ENCODE results near the gene LRP2.

LRP2 gene

DNA sequence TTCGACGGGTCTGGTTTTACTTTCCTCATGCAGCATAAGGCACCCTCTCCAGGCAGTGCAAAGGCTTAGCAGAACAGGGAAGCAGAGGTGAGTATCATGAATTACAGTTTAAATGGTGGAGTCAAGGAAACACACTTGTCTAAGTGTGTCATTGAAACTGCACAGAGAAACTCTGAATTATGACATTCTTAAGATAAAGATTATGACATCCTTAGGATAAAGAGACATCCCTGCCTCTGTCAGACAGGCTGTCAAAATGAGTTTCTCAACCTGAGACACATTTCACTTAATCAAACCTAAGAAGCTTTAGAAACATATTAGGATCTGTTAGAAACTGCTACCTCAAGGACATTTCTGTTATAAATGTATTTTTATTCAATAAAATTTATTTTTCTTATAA lies 179.8 kb downstream of the LRP2 start:
- H3K9ac ChIP-seq (ENCODE audit: low read length), result no peak overlapping the region
- H3K4me1 ChIP-seq (ENCODE audit: low read length), result no peaks in the 10 kb centered on the region
- H3K27ac ChIP-seq (ENCODE audit: low read length), result no peak overlapping the region
- H3K79me2 ChIP-seq (ENCODE audit: low read length), result no peaks in the 10 kb centered on the region
- no peak for DNase-seq
- H2AFZ ChIP-seq (ENCODE audit: low read length), result no peak overlapping the region
- H3K27me3 ChIP-seq (replicated peaks; ENCODE audit: insufficient read depth, low read length), result no peaks in the 10 kb centered on the region
- no peaks in the 10 kb centered on the region for H3K36me3 ChIP-seq (replicated peaks; ENCODE audit: insufficient read depth, low read length)
- H4K20me1 ChIP-seq (ENCODE audit: insufficient read depth, low read length), result no peaks in the 10 kb centered on the region
- no peaks in the 10 kb centered on the region for H3K9me3 ChIP-seq (replicated peaks; ENCODE audit: insufficient read depth, low read length)
- TF ChIP-seq EZH2phosphoT487 (IDR thresholded peaks at IDR 0.05; ENCODE audit: low read length) (no peak), EZH2 (optimal IDR thresholded peaks at IDR 0.05; ENCODE audit: low read depth, low read length) (no peak)
- TF ChIP-seq, protein P1, sequence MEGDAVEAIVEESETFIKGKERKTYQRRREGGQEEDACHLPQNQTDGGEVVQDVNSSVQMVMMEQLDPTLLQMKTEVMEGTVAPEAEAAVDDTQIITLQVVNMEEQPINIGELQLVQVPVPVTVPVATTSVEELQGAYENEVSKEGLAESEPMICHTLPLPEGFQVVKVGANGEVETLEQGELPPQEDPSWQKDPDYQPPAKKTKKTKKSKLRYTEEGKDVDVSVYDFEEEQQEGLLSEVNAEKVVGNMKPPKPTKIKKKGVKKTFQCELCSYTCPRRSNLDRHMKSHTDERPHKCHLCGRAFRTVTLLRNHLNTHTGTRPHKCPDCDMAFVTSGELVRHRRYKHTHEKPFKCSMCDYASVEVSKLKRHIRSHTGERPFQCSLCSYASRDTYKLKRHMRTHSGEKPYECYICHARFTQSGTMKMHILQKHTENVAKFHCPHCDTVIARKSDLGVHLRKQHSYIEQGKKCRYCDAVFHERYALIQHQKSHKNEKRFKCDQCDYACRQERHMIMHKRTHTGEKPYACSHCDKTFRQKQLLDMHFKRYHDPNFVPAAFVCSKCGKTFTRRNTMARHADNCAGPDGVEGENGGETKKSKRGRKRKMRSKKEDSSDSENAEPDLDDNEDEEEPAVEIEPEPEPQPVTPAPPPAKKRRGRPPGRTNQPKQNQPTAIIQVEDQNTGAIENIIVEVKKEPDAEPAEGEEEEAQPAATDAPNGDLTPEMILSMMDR (IDR thresholded peaks at IDR 0.05; ENCODE audit: low read length), result no peak
- H3K4me2 ChIP-seq (ENCODE audit: low read depth, low read length), result no peak overlapping the region
- H3F3A ChIP-seq (ENCODE audit: insufficient read depth, low read length), result no peaks in the 10 kb centered on the region
- H3K9me2 ChIP-seq (replicated peaks; ENCODE audit: insufficient read depth, low read length), result no peaks in the 10 kb centered on the region
- no peak overlapping the region for H3K4me3 ChIP-seq (ENCODE audit: low read length)

DNA sequence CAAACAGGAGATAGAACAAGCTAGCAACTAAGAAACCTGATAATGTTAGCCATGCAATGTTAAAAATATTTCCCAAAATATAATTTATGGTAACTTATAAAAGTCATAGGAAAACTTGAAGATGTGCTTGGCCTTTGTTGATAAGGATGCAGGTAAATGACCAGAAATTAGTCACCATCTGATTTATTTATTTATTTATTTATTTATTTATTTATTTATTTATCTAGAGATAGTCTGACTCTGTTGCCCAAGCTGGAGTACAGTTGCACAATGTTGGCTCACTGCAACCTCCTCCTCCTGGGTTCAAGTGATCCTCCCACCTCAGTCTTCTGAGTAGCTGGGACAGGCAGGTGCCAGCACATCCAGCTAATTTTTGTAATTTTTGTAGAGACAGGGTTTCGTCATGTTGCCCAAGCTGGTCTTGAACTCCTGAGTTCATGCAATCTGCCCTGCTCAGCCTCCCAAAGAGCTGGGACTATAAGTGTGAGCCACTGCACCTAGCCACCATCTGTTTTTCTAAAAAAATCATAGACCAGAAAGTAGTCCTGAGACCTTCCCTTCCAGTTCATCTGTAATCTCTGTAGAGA lies 183.4 kb downstream of the LRP2 start:
- no peak overlapping the region for H3K4me3 ChIP-seq (ENCODE audit: low read length)
- H3K79me2 ChIP-seq (ENCODE audit: low read length), result no peaks in the 10 kb centered on the region
- H4K20me1 ChIP-seq (ENCODE audit: insufficient read depth, low read length), result no peaks in the 10 kb centered on the region
- H2AFZ ChIP-seq (ENCODE audit: low read length), result no peak overlapping the region
- H3K4me2 ChIP-seq (ENCODE audit: low read depth, low read length), result no peak overlapping the region
- H3K27me3 ChIP-seq (replicated peaks; ENCODE audit: insufficient read depth, low read length), result no peaks in the 10 kb centered on the region
- H3K27ac ChIP-seq (ENCODE audit: low read length), result no peak overlapping the region
- H3K9me3 ChIP-seq (replicated peaks; ENCODE audit: insufficient read depth, low read length), result no peaks in the 10 kb centered on the region
- TF ChIP-seq, protein P1 (IDR thresholded peaks at IDR 0.05; ENCODE audit: low read length), result no peak
- TF ChIP-seq EZH2 (optimal IDR thresholded peaks at IDR 0.05; ENCODE audit: low read depth, low read length) (no peak), EZH2phosphoT487 (IDR thresholded peaks at IDR 0.05; ENCODE audit: low read length) (no peak)
- H3F3A ChIP-seq (ENCODE audit: insufficient read depth, low read length), result no peaks in the 10 kb centered on the region
- H3K9me2 ChIP-seq (replicated peaks; ENCODE audit: insufficient read depth, low read length), result no peaks in the 10 kb centered on the region
- no peak for DNase-seq
- H3K9ac ChIP-seq (ENCODE audit: low read length), result no peak overlapping the region
- no peaks in the 10 kb centered on the region for H3K36me3 ChIP-seq (replicated peaks; ENCODE audit: insufficient read depth, low read length)
- no peaks in the 10 kb centered on the region for H3K4me1 ChIP-seq (ENCODE audit: low read length)

DNA sequence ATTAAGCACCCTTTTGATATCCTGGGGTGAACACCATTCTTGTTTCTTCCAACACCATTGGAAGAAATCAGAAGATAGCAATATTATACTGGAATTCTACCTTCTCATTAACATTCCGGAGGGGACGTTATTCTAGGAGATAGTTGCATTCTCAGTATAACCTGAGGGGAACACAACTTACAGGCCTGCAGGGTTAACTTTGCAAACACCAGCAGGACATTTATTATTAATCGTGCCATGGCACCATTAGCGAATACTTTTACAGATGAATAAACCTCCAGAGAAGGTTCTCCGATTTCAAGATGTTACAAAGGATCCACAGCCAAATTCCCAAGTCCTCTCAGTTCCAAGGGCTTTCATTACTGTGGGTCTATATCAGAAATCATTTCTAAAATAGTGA lies 184.0 kb downstream of the LRP2 start:
- no peak overlapping the region for H3K27ac ChIP-seq (ENCODE audit: low read length)
- no peak overlapping the region for H3K4me3 ChIP-seq (ENCODE audit: low read length)
- no peak overlapping the region for H3K4me2 ChIP-seq (ENCODE audit: low read depth, low read length)
- H2AFZ ChIP-seq (ENCODE audit: low read length), result no peak overlapping the region
- DNase-seq, result no peak
- H3K9ac ChIP-seq (ENCODE audit: low read length), result no peak overlapping the region
- no peaks in the 10 kb centered on the region for H3K4me1 ChIP-seq (ENCODE audit: low read length)
- TF ChIP-seq EZH2phosphoT487 (IDR thresholded peaks at IDR 0.05; ENCODE audit: low read length), result no peak
- TF ChIP-seq, protein P1 (IDR thresholded peaks at IDR 0.05; ENCODE audit: low read length), result no peak
- TF ChIP-seq EZH2 (optimal IDR thresholded peaks at IDR 0.05; ENCODE audit: low read depth, low read length), result no peak
- no peaks in the 10 kb centered on the region for H4K20me1 ChIP-seq (ENCODE audit: insufficient read depth, low read length)
- H3K9me2 ChIP-seq (replicated peaks; ENCODE audit: insufficient read depth, low read length), result no peaks in the 10 kb centered on the region
- H3K27me3 ChIP-seq (replicated peaks; ENCODE audit: insufficient read depth, low read length), result no peaks in the 10 kb centered on the region
- no peaks in the 10 kb centered on the region for H3F3A ChIP-seq (ENCODE audit: insufficient read depth, low read length)
- H3K36me3 ChIP-seq (replicated peaks; ENCODE audit: insufficient read depth, low read length), result no peaks in the 10 kb centered on the region
- H3K79me2 ChIP-seq (ENCODE audit: low read length), result no peaks in the 10 kb centered on the region
- no peaks in the 10 kb centered on the region for H3K9me3 ChIP-seq (replicated peaks; ENCODE audit: insufficient read depth, low read length)

Measured in MM.1S (cell line).